AG04449 (cell line): ENCODE results near the gene TOPBP1.

Experiments used
- CTCF ChIA-PET: fragments of 350-600 bp; formaldehyde crosslinking; extraction: SDS; loops from one replicate; lab custom pipeline; 2021; ENCODE audit warnings: antibody characterized with exemption; lab: Yijun Ruan, JAX
- POLR2A ChIA-PET: fragments of 400-600, 350-600 bp; formaldehyde crosslinking; extraction: SDS; loops from one replicate; lab custom pipeline; 2020; ENCODE audit warnings: antibody characterized with exemption, inconsistent platforms; lab: Yijun Ruan, JAX
- DNase-seq: peaks from one replicate; pipeline ENCODE4 v3.0.0-alpha.2; 2010; ENCODE audit warnings: low read depth, low spot score
- H3K4me3 ChIP-seq: 2 replicates; pipeline ENCODE4 v1.5.1; 2011; ENCODE audit warnings: low read depth, mild to moderate bottlenecking, control low read depth, low read length
- TF ChIP-seq, protein P1 (sequence below): IDR thresholded peaks from one replicate; pipeline ENCODE4 v1.5.1; 2011; ENCODE audit warnings: mild to moderate bottlenecking, moderate library complexity, low read length, control low read depth, inconsistent platforms; ENCODE audit not compliant: insufficient read depth; ENCODE audit errors: missing control alignments

The TOPBP1 gene

DNA sequence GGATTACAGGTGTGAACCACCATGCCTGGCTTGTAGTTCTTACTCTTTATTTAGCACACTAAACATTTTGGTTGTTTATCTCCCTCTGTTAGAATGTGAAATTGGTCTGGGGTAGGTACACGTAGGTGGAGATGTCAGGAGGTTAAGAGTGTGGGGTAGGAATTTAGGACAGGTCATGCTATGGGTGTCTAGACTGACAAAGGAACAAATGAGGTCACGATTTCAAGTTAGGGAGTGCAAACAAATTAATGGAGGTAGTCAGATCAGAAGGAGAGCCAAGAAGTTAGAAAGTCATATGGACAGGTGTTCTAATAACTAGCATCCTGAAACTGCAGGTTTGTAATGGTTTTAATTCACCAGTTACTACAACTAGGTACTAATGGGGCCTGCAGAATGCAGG lies 68.5 kb downstream of the TOPBP1 start:
- TF ChIP-seq, protein P1, sequence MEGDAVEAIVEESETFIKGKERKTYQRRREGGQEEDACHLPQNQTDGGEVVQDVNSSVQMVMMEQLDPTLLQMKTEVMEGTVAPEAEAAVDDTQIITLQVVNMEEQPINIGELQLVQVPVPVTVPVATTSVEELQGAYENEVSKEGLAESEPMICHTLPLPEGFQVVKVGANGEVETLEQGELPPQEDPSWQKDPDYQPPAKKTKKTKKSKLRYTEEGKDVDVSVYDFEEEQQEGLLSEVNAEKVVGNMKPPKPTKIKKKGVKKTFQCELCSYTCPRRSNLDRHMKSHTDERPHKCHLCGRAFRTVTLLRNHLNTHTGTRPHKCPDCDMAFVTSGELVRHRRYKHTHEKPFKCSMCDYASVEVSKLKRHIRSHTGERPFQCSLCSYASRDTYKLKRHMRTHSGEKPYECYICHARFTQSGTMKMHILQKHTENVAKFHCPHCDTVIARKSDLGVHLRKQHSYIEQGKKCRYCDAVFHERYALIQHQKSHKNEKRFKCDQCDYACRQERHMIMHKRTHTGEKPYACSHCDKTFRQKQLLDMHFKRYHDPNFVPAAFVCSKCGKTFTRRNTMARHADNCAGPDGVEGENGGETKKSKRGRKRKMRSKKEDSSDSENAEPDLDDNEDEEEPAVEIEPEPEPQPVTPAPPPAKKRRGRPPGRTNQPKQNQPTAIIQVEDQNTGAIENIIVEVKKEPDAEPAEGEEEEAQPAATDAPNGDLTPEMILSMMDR = no peak
- DNase-seq = no peak
- ChIA-PET CTCF (interaction anchor here (1.0 to 1.2 kb wide), 2 partner anchors 15 to 128 kb away, joined by 4 to 5 read pairs; no protein-coding TSS in a partner anchor), POLR2A (interaction anchor here (0.7 kb wide), 2 partner anchors 20 to 195 kb away, joined by 3 to 5 read pairs; partner anchors contain the start of gene CDV3)
- H3K4me3 ChIP-seq = no peak overlapping the region

DNA sequence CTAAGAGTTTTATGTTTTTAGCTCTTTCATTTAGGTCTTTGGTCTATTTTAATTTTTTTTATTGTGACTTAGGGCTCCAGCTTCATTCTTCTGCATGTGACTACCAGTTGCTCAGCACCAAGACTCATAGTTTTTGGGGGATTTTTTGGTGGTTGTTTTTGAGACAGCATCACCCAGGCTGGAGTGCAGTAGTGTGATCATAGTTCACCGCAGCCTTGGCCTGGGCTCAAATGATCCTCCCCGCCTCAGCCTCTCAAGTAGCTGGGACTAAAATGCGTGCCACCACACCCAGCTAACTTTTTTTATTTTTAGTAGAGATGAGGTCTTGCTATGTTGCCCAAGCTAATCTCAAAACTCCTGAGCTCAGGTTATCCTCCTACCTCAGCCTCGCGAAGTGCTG lies 68.9 kb downstream of the TOPBP1 start:
- no peak overlapping the region for H3K4me3 ChIP-seq
- DNase-seq = no peak
- POLR2A ChIA-PET = interaction anchor here (0.7 kb wide), 1 partner anchor 20 kb away, joined by 3 read pairs; the partner anchor contains the start of gene CDV3
- CTCF ChIA-PET = interaction anchor here (1.0 to 1.2 kb wide), 2 partner anchors 15 to 128 kb away, joined by 4 to 5 read pairs; no protein-coding TSS in a partner anchor
- TF ChIP-seq, protein P1 = no peak

DNA sequence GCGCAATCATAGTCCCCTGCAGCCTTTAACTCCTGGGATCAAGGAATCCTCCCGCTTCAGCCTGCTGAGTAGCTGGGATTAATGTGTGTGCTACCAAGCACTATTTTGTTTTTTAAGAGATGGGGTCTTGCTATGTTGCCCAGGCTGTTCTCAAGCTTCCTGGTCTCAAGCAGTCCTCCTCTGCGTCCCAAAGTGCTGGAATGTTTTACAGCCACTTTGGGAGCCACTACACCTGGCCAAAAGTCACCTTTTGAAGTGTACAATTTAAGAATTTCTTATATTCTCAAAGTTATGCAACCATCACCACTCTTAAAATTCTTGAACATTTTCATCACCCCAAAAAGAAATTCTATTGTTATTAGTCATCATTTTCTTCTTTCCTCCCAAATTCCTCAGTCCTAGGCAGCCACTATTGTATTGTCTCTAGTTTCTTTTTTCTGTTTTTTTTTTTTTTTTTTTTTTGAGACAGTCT lies 70.4 kb downstream of the TOPBP1 start:
- no peak overlapping the region for H3K4me3 ChIP-seq
- ChIA-PET POLR2A (interaction anchor here (1.5 kb wide), 1 partner anchor 18 kb away, joined by 3 read pairs; the partner anchor contains the start of gene CDV3), CTCF (interaction anchor here (1.8 kb wide), 1 partner anchor 13 kb away, joined by 8 read pairs; no protein-coding TSS in a partner anchor)
- DNase-seq = no peak
- TF ChIP-seq, protein P1 = no peak

DNA sequence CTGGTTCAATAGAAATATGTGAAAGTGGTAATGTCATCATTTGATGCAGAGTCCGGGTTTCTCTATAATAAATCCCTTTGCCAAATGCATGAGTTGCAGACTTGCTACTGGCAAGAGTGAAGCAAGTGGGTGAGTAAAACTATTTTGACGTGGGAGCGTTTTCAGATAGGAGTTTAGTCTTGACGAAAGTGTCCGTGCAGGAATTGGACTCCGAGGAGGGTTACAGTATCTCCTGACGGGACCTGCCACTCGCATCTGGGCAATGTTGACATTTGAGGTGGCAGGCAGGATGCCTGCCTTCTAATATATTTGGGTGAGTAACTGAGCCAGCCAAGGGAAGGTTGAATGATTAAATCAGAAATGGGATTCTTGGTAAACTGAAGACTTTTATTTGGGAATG lies 72.2 kb downstream of the TOPBP1 start:
- H3K4me3 ChIP-seq = no peak overlapping the region
- POLR2A ChIA-PET = no interaction called here
- TF ChIP-seq, protein P1 = no peak
- DNase-seq = no peak
- CTCF ChIA-PET = interaction anchor here (0.8 to 2.2 kb wide), 2 partner anchors 11 to 15 kb away, joined by 5 to 14 read pairs; no protein-coding TSS in a partner anchor

DNA sequence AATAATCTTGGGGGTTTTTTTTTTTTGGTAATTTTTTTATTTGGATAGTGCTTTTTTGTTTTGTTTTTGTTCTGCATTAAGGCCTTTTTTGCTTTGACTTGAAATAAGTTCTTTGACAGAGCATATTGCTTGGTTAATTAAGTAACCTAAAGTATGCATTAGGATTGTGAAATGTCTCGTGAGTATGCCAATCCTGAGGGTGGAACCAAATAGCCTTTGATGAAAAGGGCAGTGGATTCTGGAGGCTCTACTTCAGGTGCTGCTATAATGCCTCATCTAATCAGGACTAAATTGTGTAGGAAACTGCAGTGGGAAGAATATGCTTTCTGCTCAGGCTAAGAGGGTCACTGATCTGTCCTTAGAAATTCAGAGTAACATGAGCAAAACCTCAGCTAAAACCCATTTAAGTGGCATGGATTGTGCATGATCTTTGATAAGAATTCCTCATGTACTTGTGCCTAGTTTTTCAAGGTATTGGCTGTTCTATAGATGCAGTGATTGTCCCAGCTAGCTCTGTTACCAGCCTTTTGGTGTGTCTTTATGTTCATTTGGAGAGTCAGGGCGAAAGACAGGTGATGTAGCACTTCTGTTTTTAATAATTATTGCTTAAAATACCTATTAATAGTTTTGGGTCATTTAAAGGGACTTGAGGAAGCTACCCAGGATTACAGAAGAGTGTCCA lies 72.8 kb downstream of the TOPBP1 start:
- TF ChIP-seq, protein P1 = no peak
- ChIA-PET CTCF (interaction anchor here (0.8 to 2.2 kb wide), 3 partner anchors 10 to 124 kb away, joined by 3 to 14 read pairs (median 5); no protein-coding TSS in a partner anchor), POLR2A (no interaction called here)
- no peak overlapping the region for H3K4me3 ChIP-seq
- no peak for DNase-seq

DNA sequence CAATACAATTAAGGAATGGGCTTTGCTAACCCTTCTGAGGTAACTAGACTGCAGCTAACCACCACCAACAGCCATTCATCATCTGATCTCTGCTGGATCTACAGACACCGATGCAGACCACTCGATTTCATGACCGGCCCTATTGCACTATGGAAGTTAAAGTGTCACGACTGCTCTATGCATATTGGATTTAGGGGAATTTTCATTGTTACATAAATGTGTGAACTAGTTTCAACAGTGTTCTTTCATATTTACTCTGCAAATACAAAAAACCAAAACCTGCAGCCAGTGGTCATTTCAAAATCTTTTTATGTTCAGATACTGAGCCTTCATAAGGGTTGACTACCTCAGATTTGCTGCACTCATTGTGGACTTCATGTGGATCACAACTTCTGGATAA lies 73.7 kb downstream of the TOPBP1 start:
- TF ChIP-seq, protein P1 = no peak
- no peak for DNase-seq
- H3K4me3 ChIP-seq = no peak overlapping the region
- ChIA-PET CTCF (interaction anchor here (1.2 to 2.2 kb wide), 4 partner anchors 9 to 546 kb away, joined by 3 to 14 read pairs (median 4); no protein-coding TSS in a partner anchor), POLR2A (interaction anchor here (0.6 to 1.4 kb wide), 2 partner anchors 14 to 54 kb away, joined by 3 to 6 read pairs; partner anchors contain the start of gene CDV3)
